HepG2 (cell line): Measurements from ENCODE around the gene MRPL48. TPM values are rescaled to one million over a fixed set of nuclear protein-coding genes. Genes with fewer than 3 reads are reported as not detected.

Source experiments
- ATAC-seq: fragments of 200-7000 bp; cut with Tn5 transposase; 3 replicates; pipeline ENCODE4 v1.9.1; 2020; ENCODE audit warnings: mild to moderate bottlenecking, moderate library complexity
- BruUV-seq: library from RNA; stranded (reverse); fragments of 400-500 nt; replicated peaks from 2 replicates; lab custom pipeline; 2021; lab: Mats Ljungman, UMichigan
- CTCF ChIA-PET: fragments of 300-600 bp; formaldehyde crosslinking; extraction: SDS; loops from one replicate; lab custom pipeline; 2021; ENCODE audit warnings: low total read pairs, inconsistent platforms, low intra/inter-chr PET ratio; lab: Yijun Ruan, JAX
- POLR2A ChIA-PET: fragments of 350-600 bp; sonication (Branson Sonifier 250); formaldehyde crosslinking; loops from one replicate; lab custom pipeline; 2020; ENCODE audit warnings: antibody characterized with exemption, inconsistent platforms; lab: Yijun Ruan, JAX
- DNase-seq: peaks from one replicate; pipeline ENCODE4 v3.0.0-alpha.2; 2015; ENCODE audit warnings: low spot score
- FAIRE-seq: peaks from 3 replicates; lab custom pipeline; 2011; peaks lifted over from hg19 to GRCh38; lab: Jason Lieb, UNC
- H2AFZ ChIP-seq: one replicate; pipeline ENCODE4 v1.6.1; 2011; ENCODE audit warnings: low read length, inconsistent platforms
- H3K27ac ChIP-seq: fragments of 300-600 bp; 3 replicates; pipeline ENCODE4 v1.8.0; 2011; ENCODE audit warnings: mixed run types, mild to moderate bottlenecking, mixed read lengths, low read length, inconsistent platforms; ENCODE audit not compliant: insufficient read depth; ENCODE audit errors: extremely low read length
- H3K27me3 ChIP-seq, 2 experiments: fragments of 200-600 bp in 1 of 2; 2 replicates in 1 of 2; 3 replicates in 1 of 2; pipeline versions ENCODE4 v1.6.0 to v1.8.0; 2011; ENCODE audit warnings: low read length in 2 of 2, mild to moderate bottlenecking in 2 of 2, moderate library complexity in 2 of 2, inconsistent platforms in 1 of 2; ENCODE audit not compliant: insufficient read depth in 2 of 2, control insufficient read depth in 1 of 2
- H3K36me3 ChIP-seq, 2 experiments: fragments of 200-600 bp in 1 of 2; replicated peaks in 1 of 2; 2 replicates in 1 of 2; 3 replicates in 1 of 2; pipeline versions ENCODE4 v1.5.1 to v1.8.0; 2011; ENCODE audit warnings: low read length in 2 of 2, inconsistent platforms in 1 of 2; ENCODE audit not compliant: insufficient read depth in 2 of 2, control insufficient read depth in 1 of 2
- H3K4me1 ChIP-seq: 2 replicates; pipeline ENCODE4 v1.5.1; 2012; ENCODE audit warnings: low read length, inconsistent platforms; ENCODE audit not compliant: insufficient read depth
- H3K4me2 ChIP-seq: 2 replicates; pipeline ENCODE4 v1.6.0; 2011; ENCODE audit warnings: low read depth, low read length, inconsistent platforms
- H3K4me3 ChIP-seq, 3 experiments: fragments of 200-600 bp in 1 of 3; sonication (generic), shearing (Covaris generic) in 1 of 3; replicated peaks in 1 of 3; 2 replicates each; pipeline ENCODE4 v1.5.1; 2011 to 2016; ENCODE audit warnings: low read length in 3 of 3, inconsistent platforms in 2 of 3, low read depth in 2 of 3, mild to moderate bottlenecking in 2 of 3, control low read depth in 1 of 3, mixed read lengths in 1 of 3; ENCODE audit not compliant: insufficient read depth in 1 of 3
- H3K79me2 ChIP-seq: one replicate; pipeline ENCODE4 v1.6.1; 2011; ENCODE audit warnings: low read length, inconsistent platforms; ENCODE audit not compliant: insufficient read depth
- H3K9ac ChIP-seq: 2 replicates; pipeline ENCODE4 v1.6.0; 2011; ENCODE audit warnings: mild to moderate bottlenecking, low read depth, low read length, inconsistent platforms; ENCODE audit not compliant: insufficient read depth
- H3K9me3 ChIP-seq: 2 replicates; pipeline ENCODE4 v1.5.1; 2012; ENCODE audit warnings: mild to moderate bottlenecking, low read length
- H4K20me1 ChIP-seq: 2 replicates; pipeline ENCODE4 v1.6.0; 2011; ENCODE audit warnings: inconsistent platforms, mild to moderate bottlenecking, low read length, moderate library complexity; ENCODE audit not compliant: insufficient read depth
- AGO2 ChIP-seq: fragments of 200-400 bp; formaldehyde crosslinking; optimal IDR thresholded peaks from 2 replicates; pipeline ENCODE3; 2017; ENCODE audit warnings: mild to moderate bottlenecking, low read depth, low read length, moderate library complexity
- ARNT ChIP-seq: fragments of 450-650 bp; IDR thresholded peaks from 2 replicates; pipeline ENCODE4 v1.6.1; 2017
- POLR2A ChIP-seq, 2 experiments: IDR thresholded peaks; 2 replicates each; pipeline ENCODE4 v1.6.1; 2011; ENCODE audit warnings: low read depth in 2 of 2, low read length in 2 of 2, mild to moderate bottlenecking in 1 of 2, moderate library complexity in 1 of 2; ENCODE audit not compliant: insufficient read depth in 1 of 2
- RBFOX2 ChIP-seq: fragments of 200-400 bp; formaldehyde crosslinking; IDR thresholded peaks from 2 replicates; pipeline ENCODE4 v1.6.1; 2017; ENCODE audit warnings: low read depth, mild to moderate bottlenecking, low read length
- WGBS: methylation state at CpG from one replicate; pipeline ENCODE4 v1.1.6; 2017; ENCODE audit warnings: low lambda C conversion rate; 5-methylcytosine and 5-hydroxymethylcytosine counted together
- in situ Hi-C: cut with HindIII; loops from 2 replicates; pipeline ENCODE4 v1.10.0; 2017; ENCODE audit warnings: low pct_unique_long_range_greater_than_20kb; ENCODE audit not compliant: extremely low pct_ligation_motif_present
- intact Hi-C: fragments of 100-400 bp; cut with micrococcal nuclease; formaldehyde crosslinking; loops from one replicate; pipeline ENCODE4 v1.10.0; 2022; ENCODE audit not compliant: unreplicated experiment
- polyA plus RNA-seq, 8 experiments: library from polyadenylated mRNA; depleted of rRNA in 3 of 8; stranded (reverse) in 7 of 8; unstranded in 1 of 8; fragments of >200 nt; fragmentation: Illumina TruSeq in 4 of 8; extraction: Trizol in 4 of 8; gene quantifications; 2 replicates each; pipeline versions ENCODE4 v1.2.1 to v1.2.3, GENCODE V29; 2011 to 2016; ENCODE audit warnings: low read depth in 4 of 8, missing spikeins in 1 of 8, mixed read lengths in 1 of 8; ENCODE audit not compliant: insufficient read depth in 1 of 8
- total RNA-seq, 5 experiments: library from RNA; depleted of rRNA; stranded (reverse); fragments of >200 nt; fragmentation: Illumina TruSeq; extraction: Trizol; gene quantifications; 2 replicates each; pipeline ENCODE4 v1.2.3, GENCODE V29; 2016; ENCODE audit warnings: low read depth in 1 of 5
- TF ChIP-seq, protein P1 (sequence below): sonication (generic); formaldehyde crosslinking; IDR thresholded peaks from 2 replicates; pipeline ENCODE4 v1.4.0; 2020; ENCODE audit warnings: missing genetic modification reagents, mild to moderate bottlenecking, borderline replicate concordance
- TF ChIP-seq, protein P2 (sequence below): sonication (generic); formaldehyde crosslinking; IDR thresholded peaks from 2 replicates; pipeline ENCODE4 v1.5.1; 2020; ENCODE audit warnings: mild to moderate bottlenecking, missing genetic modification reagents, moderate library complexity
- TF ChIP-seq, protein P3 (sequence below): conservative IDR thresholded peaks from 2 replicates; pipeline ENCODE4 v1.6.1; 2018; ENCODE audit warnings: missing genetic modification reagents

The MRPL48 gene
- total and polyA plus RNA-seq, 2 of the 13 experiments (the other 11 are each of a cell fraction or from before 2014, with no cell fraction given) = 61.2 to 67.9 TPM

DNA sequence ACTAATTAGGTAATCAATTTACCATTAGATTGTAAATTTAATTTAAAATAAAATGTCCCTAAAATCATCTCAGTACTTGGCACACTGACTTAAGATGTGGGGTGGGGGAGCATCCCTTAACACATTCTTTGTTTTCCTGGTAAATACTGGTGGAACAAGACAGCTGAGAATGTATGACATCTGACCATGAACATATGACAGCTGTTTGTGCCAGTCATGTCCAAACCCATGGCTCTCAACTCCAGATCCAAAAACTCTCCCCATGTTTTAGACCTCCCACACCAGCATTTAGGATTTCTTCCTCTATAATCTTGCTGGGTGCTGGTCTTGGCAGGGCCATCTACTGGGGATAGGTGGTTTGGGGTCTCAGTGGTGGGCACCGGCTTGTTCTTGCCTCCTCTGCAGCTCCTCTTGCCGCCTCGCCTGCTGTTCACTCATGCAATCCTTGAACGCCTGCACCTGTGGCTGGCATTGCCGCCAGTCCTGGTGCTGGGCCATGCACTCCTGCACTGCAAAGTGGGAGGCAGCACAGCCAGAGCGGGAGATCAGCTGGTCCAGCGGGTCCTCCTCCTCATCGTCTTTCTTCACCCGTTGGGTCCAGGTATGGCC lies 85.2 kb downstream of the MRPL48 start:
- Histone ChIP-seq H3K36me3 (peaks cover 5 to 32% of the 10 kb centered on the region in 2 experiments), H3K9ac (no peak overlapping the region), H3K79me2 (peaks cover 35% of the 10 kb centered on the region), H3K9me3 (no peaks in the 10 kb centered on the region), H4K20me1 (no peaks in the 10 kb centered on the region; the same call in 1 of the 2 replicates), H3K27me3 (no peaks in the 10 kb centered on the region; a peak in 1 of 5 replicates), H3K4me2 (no peak overlapping the region), H3K27ac (no peak overlapping the region), H3K4me3 (no peak overlapping the region), H3K4me1 (peaks cover 50% of the 10 kb centered on the region), H2AFZ (no peak overlapping the region)
- FAIRE-seq (no peak), DNase-seq (no peak), ATAC-seq (no peak)
- TF ChIP-seq ARNT (no peak), POLR2A (IDR thresholded peaks at IDR 0.05; ENCODE audit: insufficient read depth in 1 of 2, low read depth in 2 of 2, low read length in 2 of 2) (peak in 1 of 2 experiments; percentile 30; a peak in 1 of 4 replicates), AGO2 (peak; percentile 50), RBFOX2 (peak; percentile 33; the same call in 1 of the 2 replicates)
- TF ChIP-seq, protein P1, sequence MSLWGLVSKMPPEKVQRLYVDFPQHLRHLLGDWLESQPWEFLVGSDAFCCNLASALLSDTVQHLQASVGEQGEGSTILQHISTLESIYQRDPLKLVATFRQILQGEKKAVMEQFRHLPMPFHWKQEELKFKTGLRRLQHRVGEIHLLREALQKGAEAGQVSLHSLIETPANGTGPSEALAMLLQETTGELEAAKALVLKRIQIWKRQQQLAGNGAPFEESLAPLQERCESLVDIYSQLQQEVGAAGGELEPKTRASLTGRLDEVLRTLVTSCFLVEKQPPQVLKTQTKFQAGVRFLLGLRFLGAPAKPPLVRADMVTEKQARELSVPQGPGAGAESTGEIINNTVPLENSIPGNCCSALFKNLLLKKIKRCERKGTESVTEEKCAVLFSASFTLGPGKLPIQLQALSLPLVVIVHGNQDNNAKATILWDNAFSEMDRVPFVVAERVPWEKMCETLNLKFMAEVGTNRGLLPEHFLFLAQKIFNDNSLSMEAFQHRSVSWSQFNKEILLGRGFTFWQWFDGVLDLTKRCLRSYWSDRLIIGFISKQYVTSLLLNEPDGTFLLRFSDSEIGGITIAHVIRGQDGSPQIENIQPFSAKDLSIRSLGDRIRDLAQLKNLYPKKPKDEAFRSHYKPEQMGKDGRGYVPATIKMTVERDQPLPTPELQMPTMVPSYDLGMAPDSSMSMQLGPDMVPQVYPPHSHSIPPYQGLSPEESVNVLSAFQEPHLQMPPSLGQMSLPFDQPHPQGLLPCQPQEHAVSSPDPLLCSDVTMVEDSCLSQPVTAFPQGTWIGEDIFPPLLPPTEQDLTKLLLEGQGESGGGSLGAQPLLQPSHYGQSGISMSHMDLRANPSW = no peak
- TF ChIP-seq, protein P2, sequence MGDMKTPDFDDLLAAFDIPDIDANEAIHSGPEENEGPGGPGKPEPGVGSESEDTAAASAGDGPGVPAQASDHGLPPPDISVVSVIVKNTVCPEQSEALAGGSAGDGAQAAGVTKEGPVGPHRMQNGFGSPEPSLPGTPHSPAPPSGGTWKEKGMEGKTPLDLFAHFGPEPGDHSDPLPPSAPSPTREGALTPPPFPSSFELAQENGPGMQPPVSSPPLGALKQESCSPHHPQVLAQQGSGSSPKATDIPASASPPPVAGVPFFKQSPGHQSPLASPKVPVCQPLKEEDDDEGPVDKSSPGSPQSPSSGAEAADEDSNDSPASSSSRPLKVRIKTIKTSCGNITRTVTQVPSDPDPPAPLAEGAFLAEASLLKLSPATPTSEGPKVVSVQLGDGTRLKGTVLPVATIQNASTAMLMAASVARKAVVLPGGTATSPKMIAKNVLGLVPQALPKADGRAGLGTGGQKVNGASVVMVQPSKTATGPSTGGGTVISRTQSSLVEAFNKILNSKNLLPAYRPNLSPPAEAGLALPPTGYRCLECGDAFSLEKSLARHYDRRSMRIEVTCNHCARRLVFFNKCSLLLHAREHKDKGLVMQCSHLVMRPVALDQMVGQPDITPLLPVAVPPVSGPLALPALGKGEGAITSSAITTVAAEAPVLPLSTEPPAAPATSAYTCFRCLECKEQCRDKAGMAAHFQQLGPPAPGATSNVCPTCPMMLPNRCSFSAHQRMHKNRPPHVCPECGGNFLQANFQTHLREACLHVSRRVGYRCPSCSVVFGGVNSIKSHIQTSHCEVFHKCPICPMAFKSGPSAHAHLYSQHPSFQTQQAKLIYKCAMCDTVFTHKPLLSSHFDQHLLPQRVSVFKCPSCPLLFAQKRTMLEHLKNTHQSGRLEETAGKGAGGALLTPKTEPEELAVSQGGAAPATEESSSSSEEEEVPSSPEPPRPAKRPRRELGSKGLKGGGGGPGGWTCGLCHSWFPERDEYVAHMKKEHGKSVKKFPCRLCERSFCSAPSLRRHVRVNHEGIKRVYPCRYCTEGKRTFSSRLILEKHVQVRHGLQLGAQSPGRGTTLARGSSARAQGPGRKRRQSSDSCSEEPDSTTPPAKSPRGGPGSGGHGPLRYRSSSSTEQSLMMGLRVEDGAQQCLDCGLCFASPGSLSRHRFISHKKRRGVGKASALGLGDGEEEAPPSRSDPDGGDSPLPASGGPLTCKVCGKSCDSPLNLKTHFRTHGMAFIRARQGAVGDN (CRISPR knock-in tag) = 0 out of 2 replicates have a peak, but pooled peaks have one; percentile 17
- TF ChIP-seq, protein P3, sequence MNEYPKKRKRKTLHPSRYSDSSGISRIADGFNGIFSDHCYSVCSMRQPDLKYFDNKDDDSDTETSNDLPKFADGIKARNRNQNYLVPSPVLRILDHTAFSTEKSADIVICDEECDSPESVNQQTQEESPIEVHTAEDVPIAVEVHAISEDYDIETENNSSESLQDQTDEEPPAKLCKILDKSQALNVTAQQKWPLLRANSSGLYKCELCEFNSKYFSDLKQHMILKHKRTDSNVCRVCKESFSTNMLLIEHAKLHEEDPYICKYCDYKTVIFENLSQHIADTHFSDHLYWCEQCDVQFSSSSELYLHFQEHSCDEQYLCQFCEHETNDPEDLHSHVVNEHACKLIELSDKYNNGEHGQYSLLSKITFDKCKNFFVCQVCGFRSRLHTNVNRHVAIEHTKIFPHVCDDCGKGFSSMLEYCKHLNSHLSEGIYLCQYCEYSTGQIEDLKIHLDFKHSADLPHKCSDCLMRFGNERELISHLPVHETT (CRISPR knock-in tag) = no peak
- ChIA-PET POLR2A (no interaction called here), CTCF (no interaction called here)
- 100% methylated on average over 9 of the region's 9 CpGs for WGBS
- BruUV-seq = no TSS peak
- intact Hi-C loops (no loop called here), in situ Hi-C loops (no loop called here)
